Germinal center (tissue), 1 donor: Measurements from ENCODE around the gene MAP3K1.

Experiments used
- DNase-seq: peaks from one replicate; pipeline ENCODE4 v3.0.0; 2012; ENCODE audit warnings: mixed read lengths, low spot score

Gene MAP3K1

DNA sequence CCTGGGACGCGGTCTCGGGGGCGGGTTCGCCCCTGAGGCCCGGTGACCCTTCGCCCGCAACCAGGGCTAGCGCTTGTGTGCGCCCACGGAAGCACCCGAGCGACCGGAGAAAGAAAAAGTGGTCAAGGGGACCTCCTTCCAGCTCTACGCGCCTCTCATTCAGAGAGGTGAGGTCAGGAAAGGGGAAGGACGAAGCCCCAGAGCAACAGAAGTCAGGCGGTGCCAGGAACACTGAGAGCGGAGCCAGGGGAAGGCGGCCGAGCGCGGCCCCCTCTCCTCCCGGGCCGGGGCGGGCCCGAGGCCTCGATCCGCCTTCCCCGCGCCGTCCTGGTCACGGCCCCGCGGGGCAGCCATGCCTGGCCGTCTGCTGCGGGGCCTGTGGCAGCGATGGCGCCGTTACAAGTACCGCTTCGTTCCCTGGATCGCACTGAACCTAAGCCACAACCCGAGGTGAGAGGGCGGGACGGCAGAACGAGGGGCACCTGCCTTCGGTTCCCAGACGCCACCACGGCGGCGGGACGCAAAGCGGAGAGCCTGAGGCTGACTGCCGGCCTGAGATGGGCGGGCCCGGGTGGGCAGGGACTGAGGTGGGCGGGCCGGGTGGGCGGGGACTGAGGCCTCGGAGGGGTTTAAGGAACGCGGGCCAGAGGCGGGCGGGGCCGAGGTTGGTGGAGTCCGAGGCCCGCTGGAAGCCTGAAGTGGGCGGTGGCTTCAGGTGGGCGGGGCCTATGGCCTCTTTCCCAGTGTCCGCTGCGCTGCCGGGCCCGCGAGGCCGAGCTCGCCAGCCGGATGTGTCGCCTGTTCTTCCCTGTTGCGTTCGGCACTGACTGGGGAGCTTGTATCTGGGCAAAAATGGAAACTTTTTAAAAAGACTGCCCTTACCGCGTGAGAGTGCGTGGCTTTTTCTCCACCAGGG, 94.2 kb downstream of the MAP3K1 start, which contains the start of gene SETD9:
TSS of gene SETD9 (plus strand) at position 303 of the 916 bp plus-strand sequence. CDS start at position 353, 50 bp downstream.
- peak; percentile 98 for DNase-seq

DNA sequence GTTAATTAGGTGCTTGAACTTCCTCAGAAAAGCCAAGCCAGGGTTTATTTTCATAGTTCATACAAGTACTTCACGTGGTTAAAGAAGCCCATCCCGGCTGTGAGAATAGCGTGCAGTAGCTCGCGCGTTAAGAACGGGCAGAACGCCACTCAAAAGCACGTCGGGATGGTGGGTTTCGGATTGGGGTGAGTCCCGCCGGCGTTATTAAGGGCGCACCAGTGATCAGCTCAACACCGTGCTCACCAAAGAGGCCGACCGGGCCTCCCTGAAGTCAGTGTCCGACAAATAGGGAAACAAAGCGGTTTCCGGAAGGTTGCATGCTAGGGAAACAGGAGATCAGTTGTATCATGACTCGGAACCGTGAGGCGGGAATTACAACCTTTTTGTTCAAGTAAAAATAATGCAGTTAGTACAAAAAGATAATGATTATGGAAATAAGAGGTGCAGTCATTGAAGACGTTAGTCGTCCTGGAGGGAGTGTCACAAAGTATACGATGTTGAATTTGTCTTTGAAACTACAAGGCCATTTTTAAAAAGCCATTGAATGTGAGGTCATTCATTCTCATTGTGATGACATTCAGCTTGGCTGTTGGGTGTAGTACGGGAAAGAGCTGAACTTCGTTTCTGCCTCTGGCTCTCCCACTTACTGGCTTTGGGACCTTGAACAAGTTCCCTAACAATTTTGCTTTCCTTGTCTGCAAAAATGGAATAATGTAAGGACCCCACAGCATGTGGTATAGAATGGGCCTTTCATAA, 95.0 kb downstream of the MAP3K1 start:
- no peak for DNase-seq

DNA sequence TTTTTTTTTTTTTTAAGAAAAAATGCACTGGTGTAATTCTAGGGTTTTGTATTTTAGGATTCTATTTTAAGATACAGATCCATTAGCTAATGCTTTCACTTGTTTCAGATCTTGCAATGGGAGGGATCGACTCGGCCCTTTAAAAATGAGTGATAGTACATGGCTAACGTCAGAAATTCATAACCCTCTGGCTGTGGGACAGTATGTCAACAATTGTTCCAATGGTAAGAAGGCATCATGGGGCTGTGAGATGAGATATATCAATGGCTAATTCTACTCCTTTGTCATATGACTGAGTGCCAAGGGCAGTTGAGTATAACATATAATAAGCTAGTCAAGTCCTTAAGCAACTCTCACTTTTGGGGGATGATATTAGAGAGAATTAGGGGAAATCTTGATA, 98.4 kb downstream of the MAP3K1 start:
- DNase-seq = no peak

DNA sequence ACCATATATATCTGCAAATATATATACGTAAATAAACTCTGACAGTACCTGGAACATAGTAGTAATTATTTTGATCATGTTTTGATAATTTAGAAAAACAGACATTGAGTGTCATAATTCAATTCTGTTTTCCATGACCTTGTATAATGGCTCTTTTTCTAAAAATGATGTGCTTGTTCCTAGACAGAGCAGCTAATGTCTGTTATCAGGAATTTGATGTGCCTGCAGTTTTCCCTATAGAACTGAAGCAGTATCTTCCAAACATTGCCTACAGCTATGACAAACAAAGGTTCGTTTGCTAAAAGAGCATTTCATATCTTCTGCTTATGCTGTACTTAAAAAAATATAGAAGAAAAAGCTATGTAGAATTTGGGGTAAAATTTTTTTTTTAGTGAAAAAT, 99.3 kb downstream of the MAP3K1 start:
- no peak for DNase-seq

DNA sequence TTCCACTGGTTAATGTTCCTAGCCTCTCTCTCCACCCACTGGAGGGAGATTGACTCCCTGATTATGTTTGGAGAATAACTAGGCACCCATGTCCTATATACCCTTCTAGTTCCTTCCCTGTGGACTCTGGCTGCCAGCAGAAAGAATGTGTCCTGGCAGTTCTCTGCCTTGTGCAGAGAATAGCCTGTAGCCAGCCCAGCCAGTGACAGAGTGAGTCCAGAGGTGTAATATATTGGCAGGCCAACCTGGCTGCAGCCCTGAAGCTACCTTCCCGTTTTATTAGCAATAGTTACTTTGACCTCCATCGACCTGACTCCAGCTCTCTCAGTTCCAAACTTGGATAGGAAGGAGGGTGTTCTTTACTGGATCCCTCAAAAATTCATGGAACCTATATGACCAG, 102.2 kb downstream of the MAP3K1 start:
- no peak for DNase-seq

DNA sequence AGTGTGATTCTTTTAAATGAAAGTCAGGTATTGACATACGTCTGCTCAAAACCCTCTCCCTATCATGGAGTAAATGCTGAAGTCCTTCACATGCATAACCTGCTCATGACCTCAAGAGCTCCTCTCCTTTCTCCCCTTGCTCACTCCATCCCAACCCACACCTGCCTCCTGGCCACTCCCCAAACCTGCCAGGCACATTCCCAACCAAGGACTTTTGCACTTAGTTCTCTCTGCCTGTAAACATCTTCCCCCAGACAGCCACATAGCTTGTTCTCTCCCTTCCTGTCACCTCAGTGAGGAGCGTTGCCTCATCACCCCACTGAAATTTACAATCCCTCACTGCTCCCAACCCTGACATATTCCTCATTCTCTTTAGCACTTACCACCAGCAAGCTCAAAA, 102.7 kb downstream of the MAP3K1 start:
- no peak for DNase-seq

DNA sequence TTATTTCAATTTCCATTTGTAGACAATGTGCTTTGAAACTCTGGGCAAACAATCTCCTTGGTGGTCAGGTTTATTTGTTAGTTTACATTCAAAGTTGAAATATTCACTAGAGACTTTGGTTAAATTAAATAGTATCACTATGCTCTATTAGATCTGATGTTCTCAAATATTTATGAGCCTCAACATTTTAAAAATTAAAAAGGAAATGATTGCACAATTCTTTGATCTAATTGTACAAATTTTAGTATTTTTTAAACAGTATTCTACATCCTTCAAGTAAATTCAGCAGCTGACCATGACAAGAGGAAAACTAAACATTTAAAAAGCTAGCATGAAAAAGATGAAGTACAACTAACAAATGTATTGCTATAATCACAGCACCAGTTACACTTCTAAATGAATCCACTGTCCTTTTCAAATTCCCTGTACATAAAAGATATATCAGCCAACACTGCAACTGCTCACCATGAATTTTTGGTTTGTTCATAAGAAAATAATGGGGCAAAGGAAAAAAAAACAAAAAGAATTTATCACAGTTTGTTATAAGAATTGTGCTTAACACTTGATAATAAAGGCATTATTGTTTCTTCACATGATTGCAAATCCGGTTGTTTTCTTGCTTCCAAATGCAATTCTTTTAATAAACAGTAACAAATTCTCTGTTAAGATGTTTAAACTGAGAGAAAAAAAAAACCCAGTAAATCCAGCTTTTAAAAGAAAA, 104.8 kb downstream of the MAP3K1 start:
- DNase-seq = no peak

DNA sequence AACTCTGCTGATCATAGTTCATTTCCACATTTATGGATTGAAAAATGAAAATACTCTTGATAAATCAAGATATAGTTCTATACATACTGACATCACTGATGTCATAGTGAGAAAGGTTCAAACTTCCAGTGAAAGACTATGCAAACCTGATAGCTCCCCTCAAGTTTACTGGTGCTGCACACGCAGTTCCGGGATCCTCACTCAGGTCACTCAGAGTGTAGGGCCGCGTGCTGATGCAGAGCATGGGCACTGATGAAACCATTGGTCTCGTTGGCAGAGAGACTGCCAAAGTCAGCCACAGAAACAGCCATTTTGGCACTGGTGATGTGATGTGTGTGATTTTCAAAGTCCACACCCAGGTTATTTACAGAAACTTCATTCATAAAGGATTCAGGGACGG, 107.6 kb downstream of the MAP3K1 start:
- DNase-seq = no peak

DNA sequence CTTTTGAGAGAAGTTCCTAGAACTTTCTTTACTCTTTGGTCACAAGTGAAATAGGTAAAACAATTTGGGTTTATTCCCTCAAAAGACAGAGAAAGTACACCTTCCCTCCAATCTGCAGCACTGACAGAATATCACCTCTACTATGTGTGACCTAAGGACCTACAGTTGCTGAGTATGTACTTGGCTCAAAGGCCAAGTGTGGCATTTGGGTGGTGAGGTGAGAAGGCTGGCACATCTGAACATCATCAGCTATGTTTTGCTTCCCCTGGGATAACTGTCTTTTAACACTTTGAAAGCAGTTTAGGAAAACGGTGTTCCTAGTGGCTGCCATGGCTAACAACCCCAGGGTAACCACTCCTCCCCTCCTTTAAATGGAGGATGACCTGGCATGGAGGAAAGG, 119.0 kb downstream of the MAP3K1 start:
- DNase-seq = no peak

DNA sequence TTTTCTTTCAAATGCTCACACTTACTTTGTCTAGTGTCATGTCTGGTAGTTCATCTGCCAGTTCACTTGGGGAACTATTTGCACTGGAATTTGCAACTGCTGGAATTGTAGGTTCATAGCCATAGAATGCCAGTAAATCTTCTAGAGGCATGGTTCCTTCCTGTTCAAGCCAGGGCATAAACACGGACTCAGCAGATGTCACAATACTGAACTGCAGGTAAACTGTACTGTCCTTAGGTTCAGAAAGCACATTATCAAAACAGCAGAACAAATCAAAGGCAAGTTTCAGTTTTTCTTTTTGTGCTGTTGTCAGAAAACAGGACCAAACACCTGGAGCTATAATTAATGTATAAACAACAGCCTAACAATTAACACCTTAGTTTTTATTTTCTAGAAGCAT, 123.5 kb downstream of the MAP3K1 start:
- no peak for DNase-seq

DNA sequence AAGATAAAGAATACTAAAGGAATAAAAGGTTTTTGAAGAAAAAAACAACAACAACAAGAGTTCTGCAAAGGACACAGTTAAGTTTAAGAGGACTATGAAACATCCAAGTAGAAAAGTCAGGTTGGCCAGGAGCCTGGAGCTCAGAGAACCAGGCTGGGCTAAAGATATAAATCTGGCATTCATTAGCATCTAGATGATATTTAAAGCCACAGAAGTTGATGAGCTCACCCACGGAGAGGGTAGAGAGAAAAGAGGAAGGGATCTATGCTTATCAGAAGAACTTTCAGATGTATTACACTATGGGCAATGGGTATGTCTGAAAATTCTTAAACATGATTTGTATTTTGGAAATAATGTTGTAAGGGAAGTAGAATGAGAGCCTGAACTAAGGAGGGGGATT, 126.6 kb downstream of the MAP3K1 start:
- DNase-seq = no peak
